Muscle of leg (tissue), 11 donors: ENCODE data around the gene MBTPS2. TPM values are rescaled to one million over a fixed set of nuclear protein-coding genes. Genes with fewer than 3 reads are reported as not detected.
"Not testable (repeated sequence)": the region's sequence is repeated elsewhere in the genome, so short reads cannot be mapped to it uniquely, and the experiment has no call there.

ENCODE experiments used
- DNase-seq: peaks from one replicate; pipeline ENCODE4 v3.0.0; 2013
- H3K27ac ChIP-seq: one replicate; pipeline ENCODE4 v1.5.1; 2013; ENCODE audit warnings: mild to moderate bottlenecking, low read length, control low read depth
- H3K27me3 ChIP-seq: one replicate; pipeline ENCODE4 v1.6.1; 2013; ENCODE audit warnings: low read length; ENCODE audit not compliant: control insufficient read depth, insufficient read depth
- H3K36me3 ChIP-seq: one replicate; pipeline ENCODE4 v1.6.1; 2013; ENCODE audit warnings: low read length; ENCODE audit not compliant: control insufficient read depth, insufficient read depth
- H3K4me1 ChIP-seq: one replicate; pipeline ENCODE4 v1.6.1; 2013; ENCODE audit warnings: low read length; ENCODE audit not compliant: control insufficient read depth, insufficient read depth
- H3K4me3 ChIP-seq: one replicate; pipeline ENCODE4 v1.5.1; 2013; ENCODE audit warnings: low read length, control low read depth
- H3K9me3 ChIP-seq: replicated peaks from 2 replicates; pipeline ENCODE4 v1.6.1; 2013; ENCODE audit warnings: low read depth, low read length; ENCODE audit not compliant: control insufficient read depth
- WGBS: methylation state at CpG from one replicate; pipeline ENCODE4 v1.1.5; 2013; ENCODE audit warnings: missing lambda C conversion rate; ENCODE audit not compliant: insufficient coverage; 5-methylcytosine and 5-hydroxymethylcytosine counted together
- polyA plus RNA-seq, 8 donors: library from polyadenylated mRNA; unstranded; fragments of 120-200 nt; gene quantifications; one replicate each; pipeline versions ENCODE4 v1.2.1 to v1.2.3, GENCODE V29; 2013; ENCODE audit warnings: inconsistent platforms in 1 of 8, low replicate concordance in 1 of 8; ENCODE audit not compliant: insufficient read length in 8 of 8, insufficient read depth in 1 of 8
- total RNA-seq: library from RNA; stranded (reverse); fragments of 120-200 nt; gene quantifications from one replicate; pipeline ENCODE4 v1.2.4, GENCODE V29; 2013

Gene MBTPS2
- total and polyA plus RNA-seq, 9 donors = 10.7 to 23.1 (median 21.1) TPM

DNA sequence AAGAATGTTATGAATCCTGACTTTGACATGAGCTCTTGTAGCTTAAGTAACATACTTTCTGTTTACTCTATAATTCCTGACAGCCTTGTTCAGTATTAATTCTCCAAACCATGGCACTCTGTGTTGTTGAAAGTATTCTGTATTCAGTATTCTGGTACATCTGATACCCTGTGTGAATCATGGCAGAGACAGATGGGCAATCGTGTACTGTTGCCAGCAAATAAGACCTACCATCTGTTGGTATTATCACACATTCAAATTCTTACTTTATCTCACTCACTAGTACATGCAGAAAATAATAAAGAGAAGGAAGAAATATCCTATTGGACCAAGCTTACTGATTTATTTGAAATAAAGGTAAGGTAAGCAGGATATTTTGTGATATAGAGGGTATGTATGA, 7.9 kb downstream of the MBTPS2 start:
- Histone ChIP-seq H3K27ac (peak overlapping the region; percentile 40), H3K9me3 (no peaks in the 10 kb centered on the region), H3K36me3 (peaks cover 3% of the 10 kb centered on the region), H3K27me3 (peaks cover 2% of the 10 kb centered on the region), H3K4me1 (no peaks in the 10 kb centered on the region), H3K4me3 (no peak overlapping the region)
- no CpG with 5 or more reads among the region's 1 CpG for WGBS
- peak; percentile 54 for DNase-seq

DNA sequence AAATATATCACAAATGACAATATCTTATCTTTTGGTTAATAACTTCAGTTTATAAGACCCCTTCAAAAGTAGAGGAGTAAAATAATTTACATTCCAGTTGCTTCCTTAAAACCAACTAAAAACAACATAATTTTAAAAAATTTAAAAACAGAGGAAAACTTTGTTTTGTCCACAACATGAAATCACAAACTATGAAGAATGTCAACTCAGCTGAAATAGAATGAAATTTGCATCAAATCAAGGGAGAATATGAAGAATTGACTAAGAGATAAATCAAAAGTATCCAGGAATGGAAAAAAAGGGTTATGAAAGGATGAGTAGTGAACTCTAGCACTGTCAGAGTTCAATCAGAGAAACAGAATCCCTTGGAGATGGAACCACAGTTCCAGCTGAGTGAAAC, 14.2 kb downstream of the MBTPS2 start:
- H3K27me3 ChIP-seq = peaks cover 7% of the 10 kb centered on the region
- H3K9me3 ChIP-seq = no peaks in the 10 kb centered on the region
- H3K4me1 ChIP-seq = no peaks in the 10 kb centered on the region
- no peak overlapping the region for H3K4me3 ChIP-seq
- peaks cover 9% of the 10 kb centered on the region for H3K36me3 ChIP-seq
- H3K27ac ChIP-seq = no peak overlapping the region
- no peak for DNase-seq

DNA sequence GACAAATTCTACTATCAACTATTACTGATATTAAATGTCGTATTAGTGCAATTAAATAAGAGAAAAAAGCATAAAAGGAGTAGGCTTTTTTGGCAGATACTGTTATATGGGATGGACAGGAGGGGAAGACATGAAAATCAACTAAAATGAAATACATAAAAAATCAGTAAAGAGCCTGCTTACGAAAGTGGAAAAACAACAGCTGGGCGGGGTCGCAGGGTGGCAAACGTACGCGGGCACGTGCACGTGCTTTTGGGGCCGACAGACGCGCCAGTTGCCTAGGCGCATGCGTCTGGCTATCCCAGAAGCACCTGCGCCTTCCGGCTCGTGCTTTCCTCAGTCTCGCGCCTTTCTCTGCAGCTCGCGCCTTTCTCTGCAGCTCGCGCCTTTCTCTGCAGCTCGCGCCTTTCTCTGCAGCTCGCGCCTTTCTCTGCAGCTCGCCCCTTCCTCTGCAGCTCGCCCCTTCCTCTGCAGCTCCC, 16.6 kb downstream of the MBTPS2 start, which contains the start of gene YY2:
Gene YY2 (plus strand): TSS at position 51 of the 479 bp plus-strand sequence. CDS start 498 bp downstream, outside the sequence.
- H3K36me3 ChIP-seq = peaks cover 9% of the 10 kb centered on the region
- H3K4me3 ChIP-seq = no peak within 1 kb of the TSS
- no peaks in the 10 kb centered on the region for H3K9me3 ChIP-seq
- H3K27ac ChIP-seq = no peak within 1 kb of the TSS
- no peaks in the 10 kb centered on the region for H3K4me1 ChIP-seq
- WGBS = 84% methylated on average over 28 of the region's 29 CpGs
- peaks cover 7% of the 10 kb centered on the region for H3K27me3 ChIP-seq
- no peak for DNase-seq

DNA sequence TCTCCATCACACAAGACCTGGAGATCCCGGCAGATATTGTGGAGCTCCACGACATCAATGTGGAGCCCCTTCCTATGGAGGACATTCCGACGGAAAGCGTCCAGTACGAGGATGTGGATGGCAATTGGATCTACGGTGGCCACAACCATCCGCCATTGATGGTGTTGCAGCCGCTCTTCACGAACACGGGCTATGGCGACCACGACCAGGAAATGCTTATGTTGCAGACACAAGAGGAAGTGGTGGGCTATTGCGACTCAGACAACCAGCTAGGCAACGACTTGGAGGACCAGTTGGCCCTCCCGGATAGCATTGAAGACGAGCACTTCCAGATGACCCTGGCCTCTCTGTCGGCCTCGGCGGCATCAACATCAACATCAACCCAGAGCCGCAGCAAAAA, 17.1 kb downstream of the MBTPS2 start:
- DNase-seq = no peak
- no peaks in the 10 kb centered on the region for H3K4me1 ChIP-seq
- no peaks in the 10 kb centered on the region for H3K9me3 ChIP-seq
- no peak overlapping the region for H3K27ac ChIP-seq
- 94% methylated on average over 21 of the region's 21 CpGs for WGBS
- H3K4me3 ChIP-seq = no peak overlapping the region
- H3K36me3 ChIP-seq = peaks cover 9% of the 10 kb centered on the region
- H3K27me3 ChIP-seq = peaks cover 7% of the 10 kb centered on the region

DNA sequence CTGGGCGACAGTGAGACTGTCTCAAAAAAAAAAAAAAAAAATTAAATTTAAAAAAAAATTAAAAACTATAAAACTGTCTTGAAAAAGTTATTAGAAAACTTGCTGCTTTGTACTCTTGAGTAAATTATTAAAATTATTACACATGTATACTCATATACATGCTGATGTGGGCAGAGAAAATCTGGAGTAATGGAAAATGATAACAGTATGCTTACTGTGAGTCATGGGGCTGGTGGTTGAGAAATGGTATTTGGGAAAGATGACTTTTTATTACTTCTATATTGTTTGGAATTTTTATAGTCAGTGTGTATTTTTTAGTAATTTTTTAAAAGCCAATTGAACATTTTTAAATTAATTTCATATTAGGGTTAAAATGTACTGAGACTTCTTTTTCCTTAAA, 23.8 kb downstream of the MBTPS2 start:
- Histone ChIP-seq H3K4me3 (no peak overlapping the region), H3K27me3 (no peaks in the 10 kb centered on the region), H3K36me3 (no peaks in the 10 kb centered on the region), H3K9me3 (no peaks in the 10 kb centered on the region), H3K4me1 (no peaks in the 10 kb centered on the region), H3K27ac (no peak overlapping the region)
- WGBS = no CpG with 5 or more reads among the region's 1 CpG
- no peak for DNase-seq

DNA sequence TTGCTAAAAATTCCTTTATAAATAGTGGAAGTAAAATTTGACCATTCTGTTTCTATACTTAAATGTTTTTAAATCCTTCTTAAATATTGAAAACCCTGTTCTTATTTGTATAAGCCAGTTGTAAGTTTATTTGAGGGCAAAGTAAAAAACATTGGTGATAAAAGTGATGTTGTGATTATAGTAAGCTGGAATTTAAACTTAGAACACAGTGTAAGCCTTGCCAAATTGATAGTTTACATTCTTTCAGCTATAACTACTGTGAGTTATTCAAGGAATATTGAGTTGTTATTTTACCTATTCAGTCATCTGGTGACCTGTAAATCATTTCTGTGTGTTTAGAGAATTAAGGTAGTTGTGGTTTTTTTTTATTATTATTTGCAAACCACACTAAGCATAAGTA, 26.0 kb downstream of the MBTPS2 start:
- Histone ChIP-seq H3K4me1 (no peaks in the 10 kb centered on the region), H3K27me3 (peaks cover 2% of the 10 kb centered on the region), H3K36me3 (no peaks in the 10 kb centered on the region), H3K4me3 (no peak overlapping the region), H3K27ac (no peak overlapping the region), H3K9me3 (no peaks in the 10 kb centered on the region)
- DNase-seq = no peak

DNA sequence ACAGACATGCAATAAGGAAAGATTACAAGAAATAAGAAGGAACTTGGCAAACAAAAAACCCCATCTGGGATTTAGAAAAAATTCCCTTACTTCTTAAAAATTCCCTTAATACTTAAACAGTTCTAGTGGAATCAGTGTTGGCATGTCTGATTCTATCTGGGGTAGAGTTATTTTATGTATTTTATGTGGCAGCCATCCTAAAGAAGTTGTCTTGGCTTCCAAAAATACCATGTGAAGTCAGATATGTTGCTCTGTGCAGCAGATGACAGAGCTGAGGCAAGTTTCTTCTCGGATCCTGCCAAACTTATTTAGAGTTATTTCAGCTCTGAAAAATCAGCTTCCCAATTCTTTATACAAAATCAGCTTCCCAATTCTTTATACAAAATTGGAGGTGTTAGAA, 31.1 kb downstream of the MBTPS2 start:
- no CpG with 5 or more reads among the region's 1 CpG for WGBS
- Histone ChIP-seq H3K27me3 (peaks cover 2% of the 10 kb centered on the region), H3K9me3 (no peaks in the 10 kb centered on the region), H3K36me3 (no peaks in the 10 kb centered on the region), H3K4me1 (no peaks in the 10 kb centered on the region), H3K27ac (no peak overlapping the region), H3K4me3 (no peak overlapping the region)
- peak; percentile 38 for DNase-seq

DNA sequence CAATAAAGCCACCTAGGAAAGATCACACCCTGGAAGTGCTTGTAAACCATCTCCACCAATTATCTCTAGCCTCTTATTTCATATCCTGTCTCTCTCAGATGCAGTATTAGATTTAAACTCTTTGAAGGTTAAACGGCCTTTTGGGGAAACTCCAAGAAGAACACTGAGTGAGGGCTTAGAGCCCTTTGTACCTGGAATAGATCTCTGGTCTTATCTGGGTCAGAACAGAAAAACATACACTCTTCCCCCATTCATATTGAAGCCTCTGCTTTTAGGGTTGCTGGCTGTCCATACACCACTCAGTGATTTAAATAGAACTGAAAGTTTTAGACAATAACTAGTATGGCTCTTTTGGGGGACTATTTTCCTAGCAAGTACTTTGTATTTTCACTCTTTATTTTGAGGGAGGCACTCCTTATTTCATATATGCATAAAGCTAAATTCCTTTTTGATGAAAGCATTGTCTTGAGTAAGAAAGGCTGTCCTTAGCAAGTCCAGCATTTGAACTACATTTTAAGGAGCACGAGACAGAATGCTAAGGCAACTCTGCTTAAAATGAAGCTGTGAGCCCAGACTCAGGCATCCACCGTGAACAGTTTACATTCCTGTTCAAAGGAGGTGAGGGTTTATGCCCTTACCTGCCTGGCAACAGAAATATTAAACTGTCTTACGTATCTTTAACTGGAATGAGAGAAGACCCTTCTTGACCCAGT, 33.8 kb downstream of the MBTPS2 start:
- H3K27me3 ChIP-seq = peaks cover 6% of the 10 kb centered on the region
- H3K27ac ChIP-seq = no peak overlapping the region
- H3K9me3 ChIP-seq = no peaks in the 10 kb centered on the region
- no peaks in the 10 kb centered on the region for H3K36me3 ChIP-seq
- H3K4me1 ChIP-seq = no peaks in the 10 kb centered on the region
- peak; percentile 7 for DNase-seq
- WGBS = 75% methylated on average over 1 of the region's 4 CpGs
- no peak overlapping the region for H3K4me3 ChIP-seq

DNA sequence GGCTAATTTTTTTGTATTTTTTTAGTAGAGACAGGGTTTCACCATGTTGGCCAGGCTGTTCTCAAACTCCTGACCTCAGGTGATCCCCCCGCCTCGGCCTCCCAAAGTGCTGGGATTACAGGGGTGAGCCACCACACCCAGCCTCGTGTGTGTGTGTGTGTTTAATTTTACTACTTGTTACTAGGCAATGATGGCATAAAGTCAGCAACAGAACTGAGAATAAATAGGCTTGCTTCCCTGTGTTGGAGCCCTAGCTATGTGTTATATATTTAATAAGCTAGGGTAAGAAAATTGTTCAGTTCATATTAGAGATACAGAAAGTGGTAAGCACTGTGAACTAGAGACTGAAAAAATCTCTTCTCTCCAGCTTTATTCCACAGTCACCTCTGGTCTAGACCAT, 34.8 kb downstream of the MBTPS2 start:
- not testable (repeated sequence) for H3K27me3 ChIP-seq, H3K9me3 ChIP-seq, H3K27ac ChIP-seq, H3K36me3 ChIP-seq, H3K4me3 ChIP-seq, H3K4me1 ChIP-seq, DNase-seq
- 59% methylated on average over 2 of the region's 3 CpGs for WGBS

DNA sequence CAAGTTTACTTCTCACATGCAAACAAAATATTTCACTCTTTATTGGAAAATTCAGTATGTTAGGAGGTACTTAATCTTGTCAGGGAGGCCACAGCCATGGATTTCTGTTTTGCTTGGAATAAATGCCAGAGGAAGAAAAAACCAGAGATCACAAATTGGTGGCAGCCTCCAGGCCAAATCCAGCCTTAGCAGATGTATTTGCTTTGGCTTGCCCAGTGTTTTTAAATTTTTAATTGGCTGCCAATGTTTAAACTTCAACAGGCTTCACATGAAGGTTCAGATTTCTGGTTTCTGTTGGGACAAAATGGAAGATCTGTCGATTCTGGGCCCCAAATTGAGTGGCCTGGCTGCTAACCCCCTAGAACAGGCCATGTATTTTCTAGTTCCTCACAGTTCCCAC, 35.6 kb downstream of the MBTPS2 start:
- Histone ChIP-seq H3K4me1 (no peaks in the 10 kb centered on the region), H3K27ac (no peak overlapping the region), H3K9me3 (no peaks in the 10 kb centered on the region), H3K36me3 (no peaks in the 10 kb centered on the region), H3K27me3 (peaks cover 9% of the 10 kb centered on the region), H3K4me3 (no peak overlapping the region)
- no CpG with 5 or more reads among the region's 1 CpG for WGBS
- no peak for DNase-seq
